Jurkat, Clone E6-1 (cell line): ENCODE measurements around the gene GGACT.
"Not testable (repeated sequence)": the region's sequence is repeated elsewhere in the genome, so short reads cannot be mapped to it uniquely, and the experiment has no call there.

ENCODE experiments used
- DNase-seq: peaks from one replicate; pipeline ENCODE4 v3.0.0-alpha.2; 2011; ENCODE audit warnings: low read depth, low spot score
- H3K4me3 ChIP-seq: 2 replicates; pipeline ENCODE4 v1.5.1; 2011; ENCODE audit warnings: mild to moderate bottlenecking, low read length, control low read depth, moderate library complexity

GGACT gene

GRCh38 chr13:100535426-100536135, 53.0 kb downstream of the GGACT start:
- H3K4me3 ChIP-seq, result no peak overlapping the region
- DNase-seq, result no peak

- no peak for DNase-seq
- H3K4me3 ChIP-seq, result no peak overlapping the region
Observed at GRCh38 chr13:100534911-100535310, 53.7 kb downstream of the GGACT start.

- H3K4me3 ChIP-seq, result no peak overlapping the region
- DNase-seq, result no peak
Observed at GRCh38 chr13:100534147-100534843, 54.3 kb downstream of the GGACT start.

- no peak overlapping the region for H3K4me3 ChIP-seq
- DNase-seq, result no peak
Observed at GRCh38 chr13:100533588-100534041, 55.0 kb downstream of the GGACT start.

DNA sequence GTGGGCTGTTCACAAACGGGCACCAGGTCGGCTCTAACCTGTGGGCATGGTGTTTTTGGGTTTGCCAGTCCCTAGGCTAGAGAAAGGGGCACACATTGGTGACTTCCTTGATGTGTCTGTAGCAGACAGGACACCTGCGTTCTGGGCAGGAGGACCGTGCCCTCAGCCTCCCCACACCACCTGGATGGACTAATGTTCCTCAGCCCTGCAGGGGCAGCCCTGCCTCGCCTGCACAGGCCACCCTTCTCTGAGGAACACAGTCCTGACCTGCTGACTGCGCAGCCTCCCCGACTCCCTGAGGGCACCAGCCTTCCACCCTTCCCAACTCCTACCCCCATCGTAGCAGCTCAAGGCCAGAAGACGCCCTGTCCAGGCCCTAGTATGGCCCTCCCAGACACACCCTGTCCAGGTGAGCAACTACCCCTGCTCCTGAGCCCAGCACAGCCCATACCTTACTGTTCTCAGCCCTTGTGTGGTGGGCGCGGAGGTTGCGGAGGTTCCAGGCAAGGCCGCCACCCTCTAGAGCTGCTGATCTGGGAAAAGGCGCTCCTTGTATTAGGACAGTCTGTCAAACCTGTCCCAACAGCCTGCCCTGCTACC, 55.7 kb downstream of the GGACT start:
- H3K4me3 ChIP-seq, result no peak overlapping the region
- no peak for DNase-seq

GRCh38 chr13:100532090-100532766, 56.4 kb downstream of the GGACT start:
- no peak overlapping the region for H3K4me3 ChIP-seq
- no peak for DNase-seq

DNA sequence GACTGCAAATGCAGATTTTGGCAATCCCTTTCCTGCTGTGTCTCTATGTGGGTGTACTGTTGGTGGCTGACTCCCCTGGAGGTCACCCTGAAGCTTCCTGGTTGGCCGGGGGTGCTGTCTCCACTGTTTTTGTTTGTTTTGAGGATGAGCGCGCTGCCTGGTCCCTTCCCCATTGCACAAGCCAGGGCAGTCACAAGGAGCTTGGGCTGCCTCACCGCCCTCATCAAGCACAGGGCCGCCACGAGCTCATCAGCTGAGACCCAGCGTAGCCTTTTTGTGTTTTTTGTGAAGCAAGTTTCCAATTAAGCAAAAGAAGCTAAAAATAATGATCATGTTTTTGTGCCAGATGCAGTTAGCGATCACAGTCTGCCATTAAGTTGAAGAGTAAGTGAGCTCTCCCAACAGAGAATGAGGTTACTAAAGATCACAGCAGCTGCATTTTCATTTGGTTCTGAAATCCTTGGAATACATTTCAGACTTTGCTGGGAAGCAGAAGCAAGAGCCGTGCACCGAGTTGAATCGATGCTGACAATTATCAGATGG, 57.8 kb downstream of the GGACT start:
- no peak for DNase-seq
- no peak overlapping the region for H3K4me3 ChIP-seq

GRCh38 chr13:100529666-100530377, 58.8 kb downstream of the GGACT start:
- no peak for DNase-seq
- no peak overlapping the region for H3K4me3 ChIP-seq

- DNase-seq, result no peak
- H3K4me3 ChIP-seq, result no peak overlapping the region
Observed at GRCh38 chr13:100528820-100529219, 59.8 kb downstream of the GGACT start.

- no peak overlapping the region for H3K4me3 ChIP-seq
- DNase-seq, result no peak
Observed at GRCh38 chr13:100528353-100528752, 60.2 kb downstream of the GGACT start.

GRCh38 chr13:100527644-100528043, 60.9 kb downstream of the GGACT start:
- DNase-seq, result no peak
- H3K4me3 ChIP-seq, result no peak overlapping the region

DNA sequence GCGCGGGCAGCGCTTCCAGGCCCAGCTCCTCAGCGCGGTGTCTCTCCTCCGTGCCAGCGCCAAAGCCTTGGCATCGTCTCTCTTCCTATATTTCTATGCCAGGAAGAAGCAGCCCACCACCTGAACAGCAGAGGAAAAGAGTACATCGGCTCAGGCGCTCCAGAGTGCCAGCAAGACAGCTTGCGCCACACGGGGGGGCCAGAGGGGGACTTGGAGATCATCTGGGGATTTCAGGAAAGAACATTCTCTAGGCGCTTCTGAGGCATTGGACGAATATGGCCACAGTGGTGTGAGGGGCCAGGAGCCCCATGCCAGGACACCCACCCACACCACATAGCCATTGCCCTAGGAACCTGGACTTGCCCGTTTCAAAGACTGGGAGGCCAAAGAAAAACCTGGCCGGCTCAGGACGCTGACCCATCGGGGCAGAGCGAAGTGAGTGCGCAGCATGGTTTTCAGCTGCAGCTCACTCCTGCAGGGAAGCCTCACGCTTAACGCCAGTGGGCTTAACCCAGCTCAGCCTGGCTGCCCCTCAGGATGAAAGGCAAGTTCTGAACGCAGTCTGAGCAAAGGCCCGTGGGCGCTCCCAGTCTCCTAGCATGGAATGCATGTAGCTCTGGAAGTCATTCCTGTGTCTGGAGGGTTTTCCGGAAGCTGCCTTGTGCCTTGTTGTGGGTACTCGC, 62.1 kb downstream of the GGACT start:
- no peak for DNase-seq
- H3K4me3 ChIP-seq, result no peak overlapping the region

- no peak for DNase-seq
- no peak overlapping the region for H3K4me3 ChIP-seq
Observed at GRCh38 chr13:100525453-100526317, 62.9 kb downstream of the GGACT start.

GRCh38 chr13:100524688-100525087, 63.9 kb downstream of the GGACT start:
- not testable (repeated sequence) for DNase-seq

DNA sequence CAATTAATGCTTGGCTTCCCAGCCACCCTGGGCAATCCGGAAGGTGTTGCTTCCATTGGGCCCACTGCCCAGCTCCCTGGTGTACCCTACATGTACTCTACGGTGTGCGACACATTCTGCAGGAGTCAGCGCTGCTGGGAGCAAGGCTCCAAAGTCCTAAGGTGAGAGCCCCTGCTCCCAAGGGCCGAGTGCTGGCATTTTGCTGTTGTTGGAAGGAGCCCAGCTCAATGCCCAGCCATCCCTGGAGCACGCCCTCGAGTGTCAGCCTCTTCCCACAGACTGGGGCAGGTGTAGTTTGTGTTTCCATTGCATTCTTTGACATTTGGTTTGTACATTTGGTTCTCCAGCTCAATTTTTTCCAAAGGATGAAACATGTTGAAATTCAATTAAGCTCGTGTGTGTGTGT, 64.6 kb downstream of the GGACT start:
- no peak overlapping the region for H3K4me3 ChIP-seq
- DNase-seq, result no peak

More at GRCh38 chr13:100524688-100525087, 63.9 kb downstream of the GGACT start:
- not testable (repeated sequence) for H3K4me3 ChIP-seq

- DNase-seq, result no peak
- no peak overlapping the region for H3K4me3 ChIP-seq
Observed at GRCh38 chr13:100523411-100523810, 65.2 kb downstream of the GGACT start.

DNA sequence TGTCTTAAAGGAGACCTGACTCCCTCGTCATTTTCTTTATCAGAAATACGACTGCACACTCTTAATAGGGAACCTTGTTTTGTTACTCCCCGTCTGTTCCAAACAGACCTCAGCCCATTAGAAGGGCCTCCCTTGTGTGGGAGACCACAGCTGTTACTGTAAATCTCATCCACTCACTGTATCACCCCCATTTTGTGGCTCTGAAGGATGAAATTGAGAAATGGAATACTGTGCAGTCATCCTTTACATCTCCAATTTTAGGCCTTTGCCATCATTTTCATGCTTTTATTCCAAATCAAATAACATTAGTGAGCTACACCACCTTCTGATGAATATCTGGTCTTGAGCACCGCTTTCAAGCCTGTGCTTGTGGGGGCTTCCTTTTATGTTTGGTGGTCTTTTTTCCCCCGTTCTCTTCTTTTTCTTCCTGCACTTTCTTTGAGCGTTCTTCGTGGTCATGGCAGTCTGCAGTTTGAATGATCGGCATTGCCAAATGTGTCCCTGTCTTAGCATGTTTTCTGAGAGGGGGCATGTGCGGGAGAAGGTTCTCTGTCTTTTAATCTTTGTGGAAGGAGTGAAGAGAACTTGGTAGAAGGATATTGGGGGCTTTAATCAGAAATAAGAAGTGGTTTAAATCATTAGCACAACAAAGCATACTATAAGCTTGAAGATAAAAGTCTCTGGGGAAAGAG, 65.8 kb downstream of the GGACT start:
- H3K4me3 ChIP-seq, result no peak overlapping the region

More for the DNA sequence above, 65.8 kb downstream of the GGACT start:
- no peak for DNase-seq
